T-helper 1 cell treated with Interleukin-12 subunit alpha and Interleukin-12 subunit beta and Interleukin-4 antibody, amounts not matched to agents 30 μg/mL and 1 μg/mL, for 36 hours (primary cell): ENCODE results near the gene BRIP1.

ENCODE experiments used
- H3K27ac Mint-ChIP-seq: one replicate; pipeline ENCODE4 v1.8.0; 2021; ENCODE audit warnings: mild to moderate bottlenecking, mixed read lengths
- H3K27me3 Mint-ChIP-seq: one replicate; pipeline ENCODE4 v1.8.0; 2021; ENCODE audit warnings: low read depth, mixed read lengths
- H3K36me3 Mint-ChIP-seq: one replicate; pipeline ENCODE4 v1.8.0; 2021; ENCODE audit warnings: low read depth, mixed read lengths
- H3K4me1 Mint-ChIP-seq: one replicate; pipeline ENCODE4 v1.8.0; 2021; ENCODE audit warnings: low read depth, mixed read lengths
- H3K4me3 Mint-ChIP-seq: one replicate; pipeline ENCODE4 v1.8.0; 2021; ENCODE audit warnings: mild to moderate bottlenecking, moderate library complexity, mixed read lengths
- H3K9me3 Mint-ChIP-seq: one replicate; pipeline ENCODE4 v1.8.0; 2021; ENCODE audit warnings: mixed read lengths

BRIP1 gene

DNA sequence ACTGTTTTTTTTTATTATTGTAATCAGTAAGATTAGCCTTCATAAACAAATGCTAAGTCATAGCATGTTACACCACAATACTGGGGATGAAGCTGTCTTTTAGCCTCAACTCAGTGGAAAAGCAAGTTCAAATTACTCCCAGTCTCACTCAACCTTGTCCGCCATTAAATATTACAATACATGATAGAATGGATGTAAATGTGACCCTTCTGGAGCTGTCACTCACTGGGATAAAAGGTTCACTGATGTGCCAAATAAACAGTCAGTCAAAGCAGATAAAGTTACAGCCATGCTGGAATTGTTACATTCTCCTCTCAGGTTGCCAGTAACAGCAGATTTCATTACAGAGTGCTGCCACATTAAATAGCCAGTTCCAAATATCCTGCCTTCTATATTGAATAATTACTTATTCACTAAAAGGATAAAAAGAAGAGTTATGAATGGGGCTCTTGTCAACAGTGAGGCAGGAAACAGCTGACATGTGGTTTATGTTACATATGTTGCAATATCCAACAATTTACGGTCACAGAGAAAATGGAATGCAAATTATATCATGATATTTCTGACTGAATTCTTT is 53.4 kb downstream of the BRIP1 start:
- Mint-ChIP-seq H3K36me3 (peaks cover 8% of the 10 kb centered on the region), H3K9me3 (no peaks in the 10 kb centered on the region), H3K4me3 (no peak overlapping the region), H3K27me3 (no peaks in the 10 kb centered on the region), H3K27ac (no peak overlapping the region), H3K4me1 (peaks cover 3% of the 10 kb centered on the region)

DNA sequence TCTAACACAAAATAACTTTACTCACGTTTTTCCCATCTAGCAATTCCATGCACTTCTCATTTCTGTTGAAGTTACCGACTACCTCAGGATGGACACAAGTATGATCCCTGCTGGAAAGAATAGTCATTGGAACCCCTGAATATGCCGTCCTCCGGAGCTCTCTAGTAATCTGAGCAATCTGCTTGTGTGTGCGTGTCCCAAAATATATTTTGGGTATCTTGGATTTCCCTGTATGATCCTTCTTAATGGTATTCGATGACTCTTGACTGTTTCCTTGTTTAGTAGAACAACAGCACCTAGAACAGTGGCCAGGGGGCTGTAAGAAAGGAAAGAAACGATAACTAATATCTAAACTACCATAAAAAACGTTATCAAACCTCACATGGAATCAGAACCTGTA is 54.9 kb downstream of the BRIP1 start:
- Mint-ChIP-seq H3K27ac (no peak overlapping the region), H3K9me3 (no peaks in the 10 kb centered on the region), H3K4me3 (no peak overlapping the region), H3K27me3 (no peaks in the 10 kb centered on the region), H3K36me3 (peaks cover 7% of the 10 kb centered on the region), H3K4me1 (peaks cover 3% of the 10 kb centered on the region)

DNA sequence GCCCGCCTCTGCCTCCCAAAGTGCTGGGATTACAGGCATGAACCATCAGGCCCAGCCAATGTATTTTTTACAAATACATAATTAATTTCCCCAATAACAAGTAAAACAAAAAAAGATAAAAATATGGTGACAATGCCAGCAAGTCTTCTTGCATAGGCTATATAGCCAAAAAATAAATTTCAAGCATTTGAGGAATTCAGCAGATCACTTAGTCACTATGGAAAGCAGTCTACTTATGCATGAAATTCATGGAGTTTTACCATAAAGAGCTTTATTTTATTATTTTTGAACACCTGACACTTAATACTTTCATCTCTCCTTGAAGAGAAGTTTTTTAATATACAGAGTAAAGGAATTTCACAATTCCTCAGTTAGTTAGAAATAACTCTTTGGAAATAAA is 56.4 kb downstream of the BRIP1 start:
- Mint-ChIP-seq H3K4me3 (no peak overlapping the region), H3K36me3 (peaks cover 4% of the 10 kb centered on the region), H3K27me3 (no peaks in the 10 kb centered on the region), H3K27ac (no peak overlapping the region), H3K4me1 (peaks cover 3% of the 10 kb centered on the region), H3K9me3 (no peaks in the 10 kb centered on the region)

DNA sequence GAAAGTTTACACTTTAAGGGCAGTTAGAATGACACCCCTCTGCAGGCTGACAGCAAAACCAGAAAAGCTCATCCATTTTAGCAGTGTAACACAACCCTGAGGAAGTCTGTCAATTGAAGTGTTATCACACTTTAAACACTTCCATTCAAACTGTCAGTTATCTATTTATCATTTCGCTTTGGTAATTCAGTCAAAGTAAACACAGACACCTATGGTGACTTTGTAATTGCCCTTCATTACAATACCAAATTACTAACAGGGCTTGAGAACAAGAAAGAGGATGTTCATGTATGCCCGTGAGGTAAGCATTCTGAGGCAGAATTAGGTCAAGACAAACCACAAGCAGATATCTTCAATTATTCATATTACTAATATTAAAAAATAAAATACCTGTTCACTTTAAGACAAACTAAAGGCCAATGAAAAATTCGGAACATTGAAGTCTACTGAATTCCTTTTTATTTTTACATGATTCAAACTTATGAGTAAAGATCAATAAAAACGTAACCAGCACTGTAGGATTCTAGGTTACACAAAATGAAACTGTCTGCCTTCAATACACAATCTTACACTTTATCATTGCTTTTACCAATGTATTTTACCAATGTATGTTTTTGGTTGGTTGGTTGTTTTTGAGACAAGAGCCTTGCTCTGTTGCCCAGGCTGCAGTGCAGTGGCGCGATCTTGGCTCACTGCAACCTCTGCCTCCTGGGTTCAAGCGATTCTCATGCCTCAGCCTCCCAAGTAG is 57.1 kb downstream of the BRIP1 start:
- Mint-ChIP-seq H3K4me1 (peaks cover 3% of the 10 kb centered on the region), H3K9me3 (no peaks in the 10 kb centered on the region), H3K27ac (no peak overlapping the region), H3K36me3 (peaks cover 4% of the 10 kb centered on the region), H3K4me3 (no peak overlapping the region), H3K27me3 (no peaks in the 10 kb centered on the region)

DNA sequence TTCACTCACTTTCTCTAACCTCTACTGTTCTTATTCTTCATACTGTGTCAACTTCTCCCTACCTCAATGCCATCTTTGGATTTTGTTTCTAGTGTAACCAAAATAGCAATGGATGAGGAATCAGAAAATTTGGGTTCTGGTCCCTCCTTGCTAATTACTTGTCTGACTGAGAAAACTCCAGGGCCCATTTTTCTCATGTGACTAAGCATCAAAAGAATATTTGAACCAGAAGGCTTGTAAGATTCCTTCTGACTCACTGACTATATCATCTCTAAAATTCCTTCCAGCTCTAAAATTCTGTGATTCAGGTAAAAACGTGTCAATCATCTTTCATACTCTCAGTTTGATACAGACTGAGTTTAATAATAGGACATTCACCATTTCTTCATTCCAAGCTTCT is 57.9 kb downstream of the BRIP1 start:
- no peaks in the 10 kb centered on the region for H3K27me3 Mint-ChIP-seq
- H3K27ac Mint-ChIP-seq = no peak overlapping the region

DNA sequence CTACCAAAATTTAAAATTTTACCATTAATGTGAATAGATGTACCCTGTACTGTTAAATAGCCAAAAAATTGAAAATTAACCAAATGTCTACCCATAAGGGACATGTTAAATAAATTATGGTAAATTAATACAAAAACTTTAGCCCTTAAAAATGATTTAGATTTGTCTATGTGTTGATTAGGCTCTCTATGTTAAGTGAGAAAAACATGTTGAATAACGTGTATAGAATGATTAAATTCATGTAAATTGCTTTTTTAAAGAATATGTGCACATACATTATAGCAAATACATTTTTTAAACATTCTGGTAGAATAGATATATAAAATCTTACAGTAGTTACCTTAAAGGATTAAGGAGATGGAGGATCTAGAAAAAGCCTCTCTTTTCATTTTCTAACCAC is 59.5 kb downstream of the BRIP1 start:
- no peak overlapping the region for H3K27ac Mint-ChIP-seq
- H3K4me3 Mint-ChIP-seq = no peak overlapping the region
- H3K4me1 Mint-ChIP-seq = no peaks in the 10 kb centered on the region
- H3K27me3 Mint-ChIP-seq = no peaks in the 10 kb centered on the region
- H3K36me3 Mint-ChIP-seq = peaks cover 10% of the 10 kb centered on the region
- no peaks in the 10 kb centered on the region for H3K9me3 Mint-ChIP-seq

More for the DNA sequence above, 57.9 kb downstream of the BRIP1 start:
- H3K4me3 Mint-ChIP-seq = no peak overlapping the region
- H3K36me3 Mint-ChIP-seq = peaks cover 5% of the 10 kb centered on the region
- no peaks in the 10 kb centered on the region for H3K9me3 Mint-ChIP-seq
- no peaks in the 10 kb centered on the region for H3K4me1 Mint-ChIP-seq

DNA sequence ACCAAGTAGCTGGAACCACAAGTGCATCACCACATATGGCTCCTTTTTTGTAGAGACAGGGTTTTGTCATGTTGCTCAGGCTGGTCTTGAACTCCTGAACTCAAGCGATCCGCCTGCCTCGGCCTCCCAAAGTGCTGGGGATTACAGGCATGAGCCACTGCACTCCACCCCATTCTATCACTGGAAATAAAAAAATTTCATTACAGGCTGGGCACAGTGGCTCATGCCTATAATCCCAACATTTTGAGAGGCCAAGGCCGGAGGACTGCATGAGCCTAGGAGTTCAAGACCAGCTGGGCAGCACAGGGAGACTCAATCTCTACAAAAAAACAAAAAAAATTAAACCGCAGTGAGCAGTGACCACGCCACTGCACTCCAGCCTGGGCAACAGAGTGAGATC is 60.1 kb downstream of the BRIP1 start:
- H3K4me1 Mint-ChIP-seq = no peaks in the 10 kb centered on the region
- no peaks in the 10 kb centered on the region for H3K27me3 Mint-ChIP-seq
- H3K4me3 Mint-ChIP-seq = no peak overlapping the region
- no peaks in the 10 kb centered on the region for H3K9me3 Mint-ChIP-seq
- H3K36me3 Mint-ChIP-seq = peaks cover 8% of the 10 kb centered on the region
- H3K27ac Mint-ChIP-seq = no peak overlapping the region

DNA sequence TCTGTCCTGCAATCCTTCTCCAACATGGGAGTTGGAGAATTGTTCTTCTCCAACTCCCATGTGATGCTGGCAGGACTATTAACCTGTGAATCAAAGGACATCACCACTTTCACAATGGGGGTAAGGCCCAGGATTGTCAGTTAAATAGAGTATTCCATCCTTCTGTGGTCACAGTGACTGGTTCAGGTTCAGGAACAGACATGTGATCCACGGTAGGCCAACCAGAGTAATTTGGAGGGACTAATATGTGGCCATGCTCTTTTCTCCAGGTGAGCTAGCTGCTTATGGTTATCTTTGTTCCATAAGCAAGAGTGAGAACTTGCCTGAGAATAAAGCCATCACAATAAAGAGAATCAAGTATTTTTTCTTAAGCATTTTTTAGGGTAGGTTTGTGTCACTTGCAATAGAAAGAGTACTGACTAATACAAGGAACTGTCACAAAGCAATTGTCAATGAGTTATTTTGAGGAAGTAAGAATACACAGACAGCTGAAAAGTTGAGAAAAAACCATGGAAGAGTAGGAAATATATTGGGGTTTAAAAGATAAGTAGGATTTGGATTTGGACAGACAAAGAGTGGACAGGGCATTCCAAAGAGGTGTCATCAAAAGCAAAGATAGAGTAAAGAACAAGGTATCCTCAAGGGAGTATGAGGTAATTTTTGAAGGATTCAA is 63.4 kb downstream of the BRIP1 start:
- H3K9me3 Mint-ChIP-seq = no peaks in the 10 kb centered on the region
- no peak overlapping the region for H3K27ac Mint-ChIP-seq
- no peaks in the 10 kb centered on the region for H3K4me1 Mint-ChIP-seq
- H3K4me3 Mint-ChIP-seq = no peak overlapping the region
- H3K27me3 Mint-ChIP-seq = no peaks in the 10 kb centered on the region
- peaks cover 28% of the 10 kb centered on the region for H3K36me3 Mint-ChIP-seq

DNA sequence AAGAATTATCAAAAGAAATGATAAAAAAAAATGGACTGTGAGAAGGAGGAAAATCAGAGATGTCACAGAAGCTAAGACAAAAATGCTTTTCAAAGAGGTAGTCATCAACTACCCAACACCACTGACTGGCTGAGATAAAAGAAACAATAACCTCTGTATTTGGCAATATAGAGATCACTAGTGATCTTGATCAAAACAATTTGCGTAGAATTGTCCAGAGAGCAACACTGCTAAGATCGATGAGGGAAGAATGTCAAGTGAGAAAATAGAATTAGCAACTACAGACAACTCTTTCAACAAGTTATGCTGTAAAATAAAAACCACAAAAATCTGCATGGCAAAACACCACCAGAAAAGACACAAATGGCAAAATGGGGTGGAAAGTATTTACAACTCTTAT is 66.0 kb downstream of the BRIP1 start:
- H3K9me3 Mint-ChIP-seq = no peaks in the 10 kb centered on the region
- no peaks in the 10 kb centered on the region for H3K4me1 Mint-ChIP-seq
- no peak overlapping the region for H3K27ac Mint-ChIP-seq
- H3K4me3 Mint-ChIP-seq = no peak overlapping the region
- H3K27me3 Mint-ChIP-seq = no peaks in the 10 kb centered on the region
- peaks cover 31% of the 10 kb centered on the region for H3K36me3 Mint-ChIP-seq

DNA sequence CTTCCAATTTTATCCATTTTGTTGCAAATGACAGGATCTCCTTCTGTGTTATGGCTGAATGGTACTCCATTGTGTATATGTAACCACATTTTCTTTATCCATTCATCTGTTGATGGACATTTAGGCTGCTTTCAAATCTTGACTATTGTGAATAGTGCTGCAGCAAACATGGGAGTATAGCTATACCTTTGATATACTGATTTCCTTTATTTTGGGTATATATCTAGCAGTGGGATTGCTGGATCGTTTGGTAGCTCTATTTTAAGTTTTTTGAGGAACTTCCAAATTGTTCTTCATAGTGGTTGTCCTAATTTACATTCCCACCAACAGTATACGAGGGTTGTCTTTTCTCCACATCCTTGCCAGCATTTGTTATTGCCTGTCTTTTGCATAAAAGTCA is 67.8 kb downstream of the BRIP1 start:
- Mint-ChIP-seq H3K9me3 (no peaks in the 10 kb centered on the region), H3K4me1 (no peaks in the 10 kb centered on the region)

DNA sequence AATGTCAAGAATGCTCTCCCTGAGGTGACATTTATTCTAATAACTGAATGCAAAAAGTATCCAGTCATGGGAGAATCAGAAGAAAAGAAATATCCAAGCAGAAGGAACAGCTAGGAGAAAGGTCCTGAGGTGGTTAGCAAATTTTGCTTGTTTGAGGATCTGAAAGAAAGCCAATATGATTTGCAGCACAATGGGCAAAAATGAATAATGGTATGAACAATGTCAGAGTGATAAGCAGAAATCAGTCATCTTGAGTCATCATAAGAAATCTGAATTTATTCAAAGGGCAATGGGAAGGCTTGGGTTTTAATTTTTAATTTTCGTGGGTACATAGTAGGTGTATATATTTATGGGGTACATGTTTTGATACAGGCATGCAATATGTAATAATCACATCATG is 68.5 kb downstream of the BRIP1 start:
- H3K4me3 Mint-ChIP-seq = no peak overlapping the region
- no peaks in the 10 kb centered on the region for H3K4me1 Mint-ChIP-seq
- peaks cover 28% of the 10 kb centered on the region for H3K36me3 Mint-ChIP-seq
- no peak overlapping the region for H3K27ac Mint-ChIP-seq
- H3K27me3 Mint-ChIP-seq = no peaks in the 10 kb centered on the region
- no peaks in the 10 kb centered on the region for H3K9me3 Mint-ChIP-seq

More for the DNA sequence above, 67.8 kb downstream of the BRIP1 start:
- Mint-ChIP-seq H3K36me3 (peaks cover 34% of the 10 kb centered on the region), H3K27ac (no peak overlapping the region), H3K4me3 (no peak overlapping the region), H3K27me3 (no peaks in the 10 kb centered on the region)

DNA sequence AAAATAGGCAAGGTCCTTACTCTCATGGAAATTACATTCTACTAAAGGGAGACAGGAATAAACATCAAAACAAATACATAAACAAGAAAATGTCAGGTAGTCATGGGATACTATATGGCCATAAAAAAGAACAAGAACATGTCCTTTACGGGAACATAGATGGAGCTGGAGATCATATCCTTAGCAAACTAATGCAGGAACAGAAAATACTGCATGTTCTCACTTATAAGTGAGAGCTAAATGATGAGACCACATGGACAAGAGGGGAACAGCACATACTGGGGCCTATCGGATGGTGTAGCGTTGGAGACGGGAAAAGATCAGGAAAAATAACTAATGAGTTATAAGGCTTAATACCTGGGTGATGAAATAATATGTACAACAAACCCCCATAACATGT is 69.1 kb downstream of the BRIP1 start:
- no peak overlapping the region for H3K4me3 Mint-ChIP-seq
- H3K4me1 Mint-ChIP-seq = no peaks in the 10 kb centered on the region
- peaks cover 28% of the 10 kb centered on the region for H3K36me3 Mint-ChIP-seq
- H3K27ac Mint-ChIP-seq = no peak overlapping the region
- no peaks in the 10 kb centered on the region for H3K27me3 Mint-ChIP-seq
- H3K9me3 Mint-ChIP-seq = no peaks in the 10 kb centered on the region

DNA sequence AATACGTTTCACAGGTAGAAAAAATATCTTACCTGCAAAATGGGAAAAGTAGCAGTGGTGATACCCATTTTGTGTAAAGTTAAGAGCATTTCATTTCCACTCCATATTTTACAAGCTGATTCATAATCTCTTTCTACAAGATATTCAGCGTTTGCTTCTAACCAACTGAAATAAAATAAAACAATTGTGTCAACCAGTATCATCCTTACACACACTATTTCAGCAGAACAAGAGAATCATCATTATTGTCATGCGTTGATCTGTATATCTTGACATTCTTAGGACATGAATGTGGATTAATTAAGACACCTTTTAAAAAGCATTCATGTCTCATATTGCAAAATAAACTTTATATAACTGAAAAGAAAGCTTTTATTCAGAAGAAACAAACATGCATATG is 69.8 kb downstream of the BRIP1 start:
- Mint-ChIP-seq H3K27me3 (no peaks in the 10 kb centered on the region), H3K27ac (no peak overlapping the region), H3K4me3 (no peak overlapping the region), H3K9me3 (no peaks in the 10 kb centered on the region), H3K4me1 (no peaks in the 10 kb centered on the region), H3K36me3 (peaks cover 28% of the 10 kb centered on the region)

DNA sequence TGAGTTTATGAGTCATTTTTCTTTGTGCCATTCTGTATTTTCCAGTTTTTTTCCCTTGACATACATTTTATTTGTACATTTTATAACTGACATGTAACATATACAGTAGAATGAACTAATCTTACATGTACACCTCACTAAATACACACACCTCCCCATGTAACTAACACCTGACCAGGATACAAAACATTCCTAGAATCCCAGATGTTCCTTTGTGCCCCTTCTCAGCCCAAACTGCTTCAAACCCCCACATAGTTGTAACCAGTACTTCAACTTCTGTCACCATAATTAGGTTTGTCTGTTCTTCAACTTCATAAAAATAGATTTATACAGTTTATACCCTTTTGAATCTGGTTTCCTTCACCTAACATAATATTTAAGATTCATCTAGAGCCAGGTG is 73.5 kb downstream of the BRIP1 start:
- no peak overlapping the region for H3K4me3 Mint-ChIP-seq
- H3K27me3 Mint-ChIP-seq = no peaks in the 10 kb centered on the region
- no peak overlapping the region for H3K27ac Mint-ChIP-seq
- no peaks in the 10 kb centered on the region for H3K9me3 Mint-ChIP-seq
- H3K4me1 Mint-ChIP-seq = no peaks in the 10 kb centered on the region
- H3K36me3 Mint-ChIP-seq = peaks cover 7% of the 10 kb centered on the region

DNA sequence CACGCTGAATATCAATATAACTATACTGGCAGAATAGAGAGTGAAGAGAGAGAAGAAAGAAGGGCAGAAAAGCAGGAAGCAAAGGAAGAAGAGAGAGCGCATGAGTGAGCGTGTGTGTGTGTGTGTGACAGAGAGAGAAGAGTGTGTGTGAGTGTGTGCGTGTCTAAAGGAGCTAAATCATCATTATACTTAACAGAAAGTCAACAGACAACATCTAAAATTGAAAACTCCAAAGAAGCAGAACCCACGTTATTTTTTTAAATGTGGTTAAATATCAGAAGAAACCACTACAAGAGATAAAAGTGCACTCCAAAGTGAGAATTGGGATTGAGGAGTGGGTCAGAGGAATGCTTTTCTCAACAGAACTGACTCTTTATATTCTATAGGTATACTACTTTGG is 77.2 kb downstream of the BRIP1 start:
- Mint-ChIP-seq H3K4me1 (no peaks in the 10 kb centered on the region), H3K9me3 (no peaks in the 10 kb centered on the region), H3K4me3 (no peak overlapping the region), H3K36me3 (peaks cover 3% of the 10 kb centered on the region), H3K27ac (no peak overlapping the region), H3K27me3 (no peaks in the 10 kb centered on the region)
